HG03521 (cell line): ENCODE results near the gene APBA2.

Experiments used
- ATAC-seq: cut with Tn5 transposase; IDR thresholded peaks from one replicate; pipeline ENCODE4 v1.9.1; 2021; ENCODE audit warnings: mild to moderate bottlenecking, moderate library complexity; ENCODE audit not compliant: unreplicated experiment

The APBA2 gene

GRCh38 chr15:28914046-28914445 is 28.3 kb downstream of the APBA2 start:
- no peak for ATAC-seq

GRCh38 chr15:28914483-28915023 is 28.8 kb downstream of the APBA2 start:
- ATAC-seq = no peak

DNA sequence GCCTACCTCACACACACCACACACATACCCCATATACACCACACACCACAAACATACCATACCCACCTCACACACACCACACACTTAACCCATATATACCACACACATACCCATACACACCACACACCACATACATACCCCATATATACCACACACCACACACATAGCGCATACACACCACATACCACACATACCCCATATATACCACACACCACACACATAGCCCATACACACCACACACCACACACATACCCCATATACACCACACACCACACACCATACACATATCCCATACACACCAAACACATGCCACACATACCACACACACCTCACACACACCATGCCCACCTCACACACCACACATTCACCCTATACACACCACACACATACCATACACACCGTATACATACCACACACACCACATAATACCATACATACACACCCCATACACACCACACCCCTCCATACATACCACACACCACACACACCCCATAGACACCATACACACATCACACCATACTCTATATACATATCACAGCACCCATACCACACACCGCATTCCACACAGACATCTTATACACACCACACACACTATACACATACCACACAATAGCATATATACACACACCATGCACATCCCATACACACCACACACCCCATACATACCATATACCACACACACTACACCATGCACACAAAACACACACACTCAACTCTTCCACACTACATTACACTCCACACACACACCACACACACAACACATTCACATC is 29.5 kb downstream of the APBA2 start:
- ATAC-seq = no peak

GRCh38 chr15:28915935-28916334 is 30.2 kb downstream of the APBA2 start:
- ATAC-seq = no peak

GRCh38 chr15:28917791-28918140 is 32.0 kb downstream of the APBA2 start:
- ATAC-seq = no peak

GRCh38 chr15:28918141-28918983 is 32.6 kb downstream of the APBA2 start:
- ATAC-seq = no peak

GRCh38 chr15:28919201-28919635 is 33.4 kb downstream of the APBA2 start:
- ATAC-seq = no peak

DNA sequence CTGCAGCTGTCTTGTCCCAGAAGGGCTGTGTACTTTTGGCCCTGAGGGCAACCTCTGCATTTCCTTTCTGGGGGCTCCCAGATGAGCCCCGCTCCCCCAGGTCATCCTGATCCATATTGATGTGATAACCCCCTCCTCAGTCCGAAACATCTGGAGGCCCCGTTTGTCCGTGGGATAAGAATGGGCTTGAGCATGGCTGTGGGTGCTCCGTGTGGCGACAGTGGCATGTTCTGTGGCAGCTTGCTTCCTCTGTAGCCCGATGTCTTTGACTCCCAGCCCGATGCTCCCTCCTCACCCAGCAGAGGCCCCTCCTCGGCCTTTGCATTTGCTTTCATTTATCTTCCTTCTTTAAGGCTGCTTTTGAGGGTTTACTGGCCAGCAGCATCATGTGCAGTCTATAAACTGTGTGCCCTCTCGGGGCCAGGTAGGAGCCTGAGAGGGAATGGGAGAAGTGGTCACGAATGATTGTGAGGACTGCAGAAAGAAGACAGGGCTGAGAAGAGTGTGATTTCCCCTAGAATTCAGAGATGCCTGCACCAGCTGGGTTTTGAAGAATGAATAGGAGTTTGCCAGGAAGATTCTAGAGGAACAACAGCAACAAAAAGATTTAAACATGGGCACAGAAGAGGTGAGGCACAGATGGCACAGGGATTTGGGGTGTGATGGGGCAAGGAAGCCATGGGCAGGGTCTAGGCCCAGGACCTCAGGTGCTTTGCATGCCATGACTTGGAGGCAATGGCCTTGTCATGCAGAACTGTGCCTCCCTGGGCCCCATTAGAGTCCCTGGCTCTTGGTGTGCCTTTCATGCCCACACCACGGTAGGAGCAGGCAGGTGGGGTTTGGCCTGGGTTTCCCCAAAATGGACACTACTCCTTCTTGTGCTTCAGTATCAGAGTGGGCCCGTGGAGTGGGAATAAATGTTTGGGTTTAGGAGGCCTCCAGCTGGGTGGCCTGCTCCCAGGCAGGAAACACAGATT is 34.2 kb downstream of the APBA2 start:
- no peak for ATAC-seq

GRCh38 chr15:28920781-28921331 is 35.1 kb downstream of the APBA2 start:
- no peak for ATAC-seq

DNA sequence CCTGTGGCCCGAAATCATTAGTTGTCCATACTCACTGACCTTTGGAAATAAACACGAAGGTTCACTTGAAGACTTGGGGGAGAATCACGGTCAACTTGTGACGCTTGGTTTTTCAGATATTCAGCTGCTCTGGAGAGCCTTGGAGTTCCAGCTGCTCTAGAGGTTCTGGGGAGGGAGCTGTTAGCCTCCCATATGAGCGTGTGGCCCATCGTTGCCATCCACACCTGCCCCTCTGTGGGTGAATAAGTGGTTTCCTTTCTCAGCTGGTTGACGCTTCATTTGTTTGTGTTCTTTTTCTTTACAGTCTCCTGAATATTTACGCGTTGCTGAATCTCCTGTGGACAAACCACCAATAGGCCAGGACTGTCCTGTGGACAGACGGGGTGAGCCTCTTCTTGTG is 35.6 kb downstream of the APBA2 start:
- ATAC-seq = no peak

GRCh38 chr15:28921919-28922706 is 36.3 kb downstream of the APBA2 start:
- no peak for ATAC-seq

- no peak for ATAC-seq
Observed at GRCh38 chr15:28922707-28923012, 36.9 kb downstream of the APBA2 start.

DNA sequence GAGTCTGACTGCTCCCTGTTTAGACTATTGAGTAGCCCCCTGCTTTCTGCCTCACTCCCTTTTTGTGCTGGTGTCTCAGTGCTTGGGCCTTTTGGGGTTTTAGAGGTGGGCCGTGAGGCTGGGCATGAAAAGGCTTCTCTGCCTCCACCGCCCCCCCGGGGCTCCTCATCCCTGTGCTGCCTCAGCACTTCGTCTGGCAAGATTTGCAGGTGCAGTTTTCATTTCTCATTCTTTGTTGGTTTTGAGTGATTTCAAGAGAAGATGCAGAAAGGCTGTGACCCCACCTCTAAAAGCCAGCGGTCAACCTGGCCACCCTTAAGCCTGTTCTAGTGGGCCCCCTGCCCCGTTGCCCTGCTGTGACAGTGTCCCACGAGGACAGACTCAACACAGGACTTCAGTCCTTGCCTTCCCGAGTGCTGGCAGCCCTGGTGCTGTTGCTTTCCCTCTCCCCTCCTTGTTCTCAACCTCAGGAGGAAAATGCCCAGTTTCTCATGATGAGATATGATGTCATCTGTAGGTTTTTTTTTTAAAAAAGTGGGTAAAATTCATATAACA is 38.0 kb downstream of the APBA2 start:
- no peak for ATAC-seq

DNA sequence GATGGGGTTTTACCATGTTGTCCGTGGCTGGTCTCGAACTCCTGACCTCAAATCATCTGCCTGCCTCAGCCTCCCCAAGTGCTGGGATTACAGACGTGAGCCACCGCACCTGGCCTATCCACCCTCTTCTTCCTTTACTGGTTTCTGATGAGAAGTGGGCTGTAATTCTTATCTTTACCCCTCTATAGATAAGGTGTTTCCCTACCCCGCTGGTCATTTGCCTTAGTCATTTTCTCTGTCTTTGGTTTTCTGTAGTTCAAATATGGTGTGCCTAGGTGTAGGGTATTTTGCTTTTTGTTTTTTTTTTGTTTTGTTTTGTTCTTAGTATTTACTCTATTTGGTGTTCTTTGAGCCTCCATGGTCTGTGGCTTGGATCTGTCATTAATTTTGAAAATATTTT is 41.3 kb downstream of the APBA2 start:
- ATAC-seq = no peak

- no peak for ATAC-seq
Observed at GRCh38 chr15:28929200-28929599, 43.4 kb downstream of the APBA2 start.

DNA sequence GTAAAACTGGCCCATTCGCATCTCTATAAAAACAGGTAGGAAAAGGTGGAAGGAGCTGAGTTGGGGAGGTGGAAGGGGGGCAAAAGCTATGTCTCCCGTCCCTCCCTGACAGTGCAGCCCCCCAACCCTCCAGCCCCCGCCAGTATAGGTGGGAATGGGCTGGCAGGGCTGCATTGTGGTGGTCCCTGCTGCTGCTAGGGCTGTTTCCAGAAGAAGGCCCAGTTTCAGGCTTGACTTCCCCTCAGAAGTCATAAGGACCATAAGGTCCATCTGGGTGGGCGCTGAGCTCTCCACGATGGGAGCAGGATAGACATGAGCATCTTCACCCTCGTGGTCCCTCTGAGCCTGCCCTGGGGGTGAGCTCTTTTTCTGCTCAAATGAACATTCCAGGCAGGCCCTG is 44.2 kb downstream of the APBA2 start:
- no peak for ATAC-seq

DNA sequence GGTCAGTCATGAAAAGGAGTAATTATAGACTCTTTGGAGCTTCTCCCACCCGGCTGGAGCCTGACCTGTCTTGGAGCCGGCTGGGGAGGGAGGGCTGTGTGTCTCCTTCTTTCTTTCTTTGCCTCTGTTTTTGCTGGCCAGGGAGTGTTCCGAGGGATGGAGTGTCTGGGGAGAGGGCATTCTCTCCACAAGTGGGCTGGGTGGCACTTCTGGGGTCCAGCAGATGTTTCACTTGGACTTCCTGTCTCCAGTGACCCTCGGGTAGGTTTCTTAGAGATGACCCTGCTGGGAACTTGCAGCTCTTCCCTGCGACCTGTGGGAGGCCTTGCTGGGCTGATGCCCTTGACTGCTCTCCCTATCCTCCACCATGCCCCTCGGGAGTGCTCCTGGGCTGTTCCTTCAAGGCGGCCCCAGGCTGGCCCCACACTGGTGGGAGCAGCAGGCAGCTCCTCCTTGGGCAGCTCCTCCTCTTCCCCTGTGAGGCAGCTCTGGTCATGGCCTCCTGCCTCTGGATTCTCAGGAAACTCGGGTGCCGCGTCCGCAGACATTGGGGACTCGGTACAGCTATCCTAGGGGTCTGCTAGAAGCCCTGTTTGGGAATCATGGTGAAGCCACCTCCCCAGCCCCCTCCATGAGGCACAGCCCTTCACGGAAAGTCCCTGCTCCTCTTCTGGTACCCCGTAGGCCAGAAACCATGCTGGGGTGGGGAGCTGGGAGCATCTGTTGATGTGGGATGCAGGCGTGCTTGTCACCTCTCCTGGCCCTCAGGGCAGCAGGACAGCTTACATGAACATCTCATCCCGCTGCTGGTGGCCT is 44.9 kb downstream of the APBA2 start:
- ATAC-seq = no peak

GRCh38 chr15:28931828-28932227 is 46.1 kb downstream of the APBA2 start:
- no peak for ATAC-seq

GRCh38 chr15:28932361-28932760 is 46.6 kb downstream of the APBA2 start:
- ATAC-seq = no peak
